Fibroblast of lung (primary cell): ENCODE data around the gene FLNB. TPM values are rescaled to one million over a fixed set of nuclear protein-coding genes. Genes with fewer than 3 reads are reported as not detected.

Source experiments
- DNase-seq, 2 donors: peaks; one replicate each; pipeline versions ENCODE4 v3.0.0 to v3.0.0-alpha.2; 2010; ENCODE audit warnings: low read depth in 2 of 2
- H2AFZ ChIP-seq: 2 replicates; pipeline ENCODE4 v1.5.1; 2012; ENCODE audit warnings: low read length, control low read depth, inconsistent platforms
- H3K27ac ChIP-seq: 2 replicates; pipeline ENCODE4 v1.5.1; 2011; ENCODE audit warnings: low read length, control low read depth; ENCODE audit not compliant: insufficient read depth
- H3K27me3 ChIP-seq: 2 replicates; pipeline ENCODE4 v1.5.1; 2011; ENCODE audit warnings: mild to moderate bottlenecking, low read length; ENCODE audit not compliant: control insufficient read depth, insufficient read depth
- H3K36me3 ChIP-seq: 2 replicates; pipeline ENCODE4 v1.5.1; 2011; ENCODE audit warnings: low read length; ENCODE audit not compliant: control insufficient read depth, insufficient read depth
- H3K4me1 ChIP-seq: 2 replicates; pipeline ENCODE4 v1.5.1; 2011; ENCODE audit warnings: low read length; ENCODE audit not compliant: control insufficient read depth, insufficient read depth; ENCODE audit errors: extremely low read depth
- H3K4me2 ChIP-seq: 2 replicates; pipeline ENCODE4 v1.5.1; 2011; ENCODE audit warnings: low read length, control low read depth; ENCODE audit not compliant: insufficient read depth; ENCODE audit errors: extremely low read depth
- H3K4me3 ChIP-seq, 4 experiments: fragments of 200-600 bp in 1 of 4; sonication (generic) in 1 of 4; replicated peaks in 1 of 4; 2 replicates each; pipeline ENCODE4 v1.5.1; 2011 to 2016; ENCODE audit warnings: low read length in 4 of 4, low read depth in 3 of 4, mild to moderate bottlenecking in 3 of 4, control low read depth in 2 of 4, inconsistent platforms in 1 of 4, mixed read lengths in 1 of 4; ENCODE audit not compliant: insufficient read depth in 1 of 4; ENCODE audit errors: control extremely low read depth in 1 of 4
- H3K79me2 ChIP-seq: 2 replicates; pipeline ENCODE4 v1.5.1; 2012; ENCODE audit warnings: mild to moderate bottlenecking, low read length, inconsistent platforms; ENCODE audit not compliant: control insufficient read depth, insufficient read depth
- H3K9ac ChIP-seq: 2 replicates; pipeline ENCODE4 v1.5.1; 2011; ENCODE audit warnings: mild to moderate bottlenecking, low read length, control low read depth; ENCODE audit not compliant: insufficient read depth
- H3K9me3 ChIP-seq: 2 replicates; pipeline ENCODE4 v1.5.1; 2012; ENCODE audit warnings: low read depth, low read length; ENCODE audit not compliant: control insufficient read depth, insufficient read depth
- H4K20me1 ChIP-seq: 2 replicates; pipeline ENCODE4 v1.5.1; 2011; ENCODE audit warnings: low read length; ENCODE audit not compliant: control insufficient read depth, insufficient read depth; ENCODE audit errors: extremely low read depth
- CTCF ChIP-seq, 2 donors: IDR thresholded peaks in 1 of 2; conservative IDR thresholded peaks in 1 of 2; 1 replicate in 1 of 2; 2 replicates in 1 of 2; pipeline ENCODE4 v1.5.1; 2011 to 2012; ENCODE audit warnings: low read length in 2 of 2, control low read depth in 1 of 2, inconsistent platforms in 1 of 2, low read depth in 1 of 2, mild to moderate bottlenecking in 1 of 2
- EZH2 ChIP-seq: IDR thresholded peaks from 2 replicates; pipeline ENCODE4 v1.5.1; 2012; ENCODE audit warnings: low read length, control low read depth, mild to moderate bottlenecking; ENCODE audit errors: missing control alignments
- polyA plus RNA-seq, 2 donors: library from polyadenylated mRNA; depleted of rRNA in 1 of 2; stranded (reverse) in 1 of 2; unstranded in 1 of 2; fragments of >200 nt; gene quantifications; 2 replicates each; pipeline ENCODE4 v1.2.1, GENCODE V29; 2011 to 2012; ENCODE audit warnings: missing spikeins in 1 of 2
- total RNA-seq: library from RNA; depleted of rRNA; stranded (reverse); fragments of >200 nt; gene quantifications from 2 replicates; pipeline ENCODE4 v1.2.1, GENCODE V29; 2014

FLNB gene
- total and polyA plus RNA-seq, 2 donors (not counting 1 experiment from before 2014, with no cell fraction given): 81.7 to 105 TPM

GRCh38 chr3:58148049-58148448 is 139.8 kb downstream of the FLNB start:
- H3K4me1 ChIP-seq: no peaks in the 10 kb centered on the region
- TF ChIP-seq EZH2 (no peak), CTCF (conservative IDR thresholded peaks at IDR 0.05 in 1 of 2, IDR thresholded peaks at IDR 0.05 in 1 of 2; ENCODE audit: low read depth in 1 of 2, low read length in 2 of 2) (no peak)
- no peaks in the 10 kb centered on the region for H3K27me3 ChIP-seq
- H3K9ac ChIP-seq: no peak overlapping the region
- no peak overlapping the region for H3K4me3 ChIP-seq
- no peak overlapping the region for H3K27ac ChIP-seq
- H3K79me2 ChIP-seq: no peaks in the 10 kb centered on the region
- no peak overlapping the region for H3K4me2 ChIP-seq
- H4K20me1 ChIP-seq: no peaks in the 10 kb centered on the region
- H3K36me3 ChIP-seq: peaks cover 22% of the 10 kb centered on the region
- H3K9me3 ChIP-seq: no peaks in the 10 kb centered on the region
- no peak overlapping the region for H2AFZ ChIP-seq
- DNase-seq: no peak

GRCh38 chr3:58150130-58150809 is 142.0 kb downstream of the FLNB start:
- no peak for DNase-seq
- Histone ChIP-seq H3K79me2 (no peaks in the 10 kb centered on the region), H3K4me1 (no peaks in the 10 kb centered on the region), H3K4me3 (no peak overlapping the region), H4K20me1 (no peaks in the 10 kb centered on the region), H3K9me3 (no peaks in the 10 kb centered on the region), H3K9ac (no peak overlapping the region), H3K4me2 (no peak overlapping the region), H3K27ac (no peak overlapping the region), H3K36me3 (peaks cover 25% of the 10 kb centered on the region), H2AFZ (no peak overlapping the region), H3K27me3 (no peaks in the 10 kb centered on the region)
- no peak for TF ChIP-seq CTCF (conservative IDR thresholded peaks at IDR 0.05 in 1 of 2, IDR thresholded peaks at IDR 0.05 in 1 of 2; ENCODE audit: low read depth in 1 of 2, low read length in 2 of 2)
- no peak for TF ChIP-seq EZH2

- no peak overlapping the region for H3K4me3 ChIP-seq
- TF ChIP-seq EZH2 (no peak), CTCF (conservative IDR thresholded peaks at IDR 0.05 in 1 of 2, IDR thresholded peaks at IDR 0.05 in 1 of 2; ENCODE audit: low read depth in 1 of 2, low read length in 2 of 2) (no peak)
- H3K27ac ChIP-seq: no peak overlapping the region
- H3K4me2 ChIP-seq: no peak overlapping the region
- no peaks in the 10 kb centered on the region for H3K27me3 ChIP-seq
- DNase-seq: peak in 1 of 2 donors; percentile 43
- H4K20me1 ChIP-seq: no peaks in the 10 kb centered on the region
- no peaks in the 10 kb centered on the region for H3K4me1 ChIP-seq
- no peak overlapping the region for H2AFZ ChIP-seq
- H3K36me3 ChIP-seq: peaks cover 25% of the 10 kb centered on the region
- no peaks in the 10 kb centered on the region for H3K79me2 ChIP-seq
- no peak overlapping the region for H3K9ac ChIP-seq
- H3K9me3 ChIP-seq: no peaks in the 10 kb centered on the region
Observed at GRCh38 chr3:58150810-58151199, 142.6 kb downstream of the FLNB start.
